SK-N-SH (cell line): ENCODE results near the gene FBN1. TPM values are rescaled to one million over a fixed set of nuclear protein-coding genes. Genes with fewer than 3 reads are reported as not detected.

ENCODE experiments used
- CTCF ChIA-PET: fragments of 300-600, 350-600 bp; formaldehyde crosslinking; extraction: SDS; loops from one replicate; lab custom pipeline; 2021; lab: Yijun Ruan, JAX
- POLR2A ChIA-PET: fragments of 350-600 bp; sonication (Branson Sonifier 250); formaldehyde crosslinking; extraction: SDS; loops from one replicate; lab custom pipeline; 2020; ENCODE audit warnings: antibody characterized with exemption, inconsistent platforms; lab: Yijun Ruan, JAX
- DNase-seq: peaks from one replicate; pipeline ENCODE4 v3.0.0; 2012
- H2AFZ ChIP-seq: fragments of 200-600 bp; sonication (generic); 2 replicates; pipeline ENCODE4 v1.8.1; 2016; ENCODE audit warnings: antibody characterized with exemption, mild to moderate bottlenecking, low read depth
- H3F3A ChIP-seq: fragments of 200-600 bp; sonication (generic); replicated peaks from 2 replicates; pipeline ENCODE3; 2016; ENCODE audit warnings: antibody characterized with exemption, mild to moderate bottlenecking; ENCODE audit not compliant: insufficient read depth
- H3K27ac ChIP-seq, 2 experiments: fragments of 200-500 bp in 1 of 2; fragments of 200-600 bp in 1 of 2; sonication (Bioruptor generic) in 1 of 2; sonication (generic), shearing (Covaris generic) in 1 of 2; 2 replicates each; pipeline versions ENCODE4 v1.5.1 to v1.6.1; 2014 to 2016; ENCODE audit warnings: low read depth in 2 of 2, inconsistent platforms in 1 of 2, low read length in 1 of 2, mild to moderate bottlenecking in 1 of 2, mixed read lengths in 1 of 2
- H3K27me3 ChIP-seq: fragments of 200-600 bp; sonication (generic), shearing (Covaris generic); 2 replicates; pipeline ENCODE4 v1.6.1; 2016; ENCODE audit warnings: mixed run types; ENCODE audit not compliant: insufficient read depth
- H3K36me3 ChIP-seq, 2 experiments: fragments of 200-500 bp in 1 of 2; fragments of 200-600 bp in 1 of 2; sonication (Bioruptor generic) in 1 of 2; sonication (generic) in 1 of 2; replicated peaks in 1 of 2; 2 replicates each; pipeline versions ENCODE3 to v1.5.1; 2014 to 2016; ENCODE audit warnings: low read length in 1 of 2, mild to moderate bottlenecking in 1 of 2; ENCODE audit not compliant: insufficient read depth in 2 of 2, control insufficient read depth in 1 of 2
- H3K4me1 ChIP-seq, 2 experiments: fragments of 200-500 bp in 1 of 2; fragments of 200-600 bp in 1 of 2; sonication (Bioruptor generic) in 1 of 2; sonication (generic), shearing (Covaris generic) in 1 of 2; 2 replicates each; pipeline versions ENCODE4 v1.5.1 to v1.6.1; 2014 to 2016; ENCODE audit warnings: low read depth in 1 of 2, low read length in 1 of 2, mixed run types in 1 of 2; ENCODE audit not compliant: insufficient read depth in 2 of 2, control insufficient read depth in 1 of 2
- H3K4me2 ChIP-seq: fragments of 200-600 bp; sonication (generic), shearing (Covaris generic); 2 replicates; pipeline ENCODE4 v1.6.1; 2017; ENCODE audit warnings: mixed run types
- H3K4me3 ChIP-seq, 2 experiments: fragments of 200-500 bp in 1 of 2; fragments of 200-600 bp in 1 of 2; sonication (Bioruptor generic) in 1 of 2; sonication (generic), shearing (Covaris generic) in 1 of 2; 2 replicates each; pipeline versions ENCODE4 v1.5.1 to v1.8.1; 2014 to 2016; ENCODE audit warnings: low read depth in 2 of 2, inconsistent platforms in 1 of 2, low read length in 1 of 2, mild to moderate bottlenecking in 1 of 2, mixed read lengths in 1 of 2, moderate library complexity in 1 of 2
- H3K79me2 ChIP-seq: fragments of 200-600 bp; sonication (generic); 2 replicates; pipeline ENCODE4 v1.8.1; 2017; ENCODE audit warnings: mild to moderate bottlenecking; ENCODE audit not compliant: insufficient read depth
- H3K9ac ChIP-seq: fragments of 200-600 bp; sonication (generic); 2 replicates; pipeline ENCODE4 v1.6.1; 2017; ENCODE audit warnings: mixed run types
- H3K9me2 ChIP-seq: fragments of 200-600 bp; sonication (generic); 2 replicates; pipeline ENCODE4 v1.6.1; 2017; ENCODE audit warnings: mixed run types
- H3K9me3 ChIP-seq: fragments of 200-600 bp; sonication (generic); 2 replicates; pipeline ENCODE4 v1.6.1; 2017; ENCODE audit warnings: mixed run types, mild to moderate bottlenecking, moderate library complexity
- H4K20me1 ChIP-seq: fragments of 200-600 bp; sonication (generic); 2 replicates; pipeline ENCODE4 v1.6.1; 2017; ENCODE audit warnings: mild to moderate bottlenecking, mixed run types; ENCODE audit not compliant: insufficient read depth
- CHD2 ChIP-seq: fragments of 150-350 bp; IDR thresholded peaks from 2 replicates; pipeline ENCODE4 v1.6.1; 2018; ENCODE audit warnings: low read length; ENCODE audit not compliant: partially characterized antibody
- FOXJ3 ChIP-seq: sonication (generic); formaldehyde crosslinking; IDR thresholded peaks from 2 replicates; pipeline ENCODE4 v1.5.1; 2020; ENCODE audit warnings: mild to moderate bottlenecking, missing genetic modification reagents
- FOXM1 ChIP-seq: IDR thresholded peaks from 2 replicates; pipeline ENCODE4 v1.4.0; 2012; ENCODE audit warnings: low read depth, mild to moderate bottlenecking
- GABPA ChIP-seq: IDR thresholded peaks from 2 replicates; pipeline ENCODE4 v1.4.0; 2012; ENCODE audit warnings: low read depth, mild to moderate bottlenecking
- GATA2 ChIP-seq: sonication (generic); formaldehyde crosslinking; IDR thresholded peaks from 2 replicates; pipeline ENCODE4 v1.5.0; 2020; ENCODE audit warnings: mild to moderate bottlenecking, missing genetic modification reagents
- MXI1 ChIP-seq: IDR thresholded peaks from 2 replicates; pipeline ENCODE4 v1.6.1; 2012; ENCODE audit warnings: mild to moderate bottlenecking, low read depth, low read length, improper control_type of control experiment
- NFIC ChIP-seq: IDR thresholded peaks from 2 replicates; pipeline ENCODE4 v1.4.0; 2012; ENCODE audit warnings: borderline replicate concordance
- PBX3 ChIP-seq: IDR thresholded peaks from 2 replicates; pipeline ENCODE4; 2012
- POLR2AphosphoS5 ChIP-seq: IDR thresholded peaks from 2 replicates; pipeline ENCODE4 v1.6.1; 2012; ENCODE audit warnings: low read depth, low read length
- RAD21 ChIP-seq: IDR thresholded peaks from 2 replicates; pipeline ENCODE4 v1.6.1; 2012; ENCODE audit warnings: mild to moderate bottlenecking, low read length
- RCOR1 ChIP-seq: fragments of 150-350 bp; IDR thresholded peaks from 2 replicates; pipeline ENCODE4 v1.6.1; 2017; ENCODE audit warnings: antibody characterized with exemption, low read length
- RXRA ChIP-seq: IDR thresholded peaks from 2 replicates; pipeline ENCODE4 v1.4.0; 2012; ENCODE audit warnings: low read depth, mild to moderate bottlenecking, borderline replicate concordance
- SIN3A ChIP-seq: IDR thresholded peaks from 2 replicates; pipeline ENCODE4 v1.6.1; 2012; ENCODE audit warnings: low read depth, mild to moderate bottlenecking, low read length, moderate library complexity, borderline replicate concordance
- SMC3 ChIP-seq: IDR thresholded peaks from 2 replicates; pipeline ENCODE4 v1.6.1; 2012; ENCODE audit warnings: low read depth, low read length, improper control_type of control experiment
- TAF1 ChIP-seq: IDR thresholded peaks from 2 replicates; pipeline ENCODE4 v1.6.1; 2012; ENCODE audit warnings: low read depth, mild to moderate bottlenecking, low read length, moderate library complexity, borderline replicate concordance
- TCF12 ChIP-seq: IDR thresholded peaks from 2 replicates; pipeline ENCODE4 v1.4.0; 2012
- USF1 ChIP-seq: IDR thresholded peaks from 2 replicates; pipeline ENCODE4 v1.4.0; 2012; ENCODE audit warnings: low read depth, borderline replicate concordance
- WGBS: methylation state at CpG from one replicate; pipeline ENCODE4 v1.1.6; 2017; ENCODE audit warnings: low lambda C conversion rate; 5-methylcytosine and 5-hydroxymethylcytosine counted together
- polyA plus RNA-seq, 3 experiments: library from polyadenylated mRNA; depleted of rRNA; stranded (reverse); fragments of >200 nt; gene quantifications; 2 replicates each; pipeline ENCODE4 v1.2.3, GENCODE V29; 2012
- TF ChIP-seq, protein P1 (sequence below): fragments of 150-350 bp; IDR thresholded peaks from 2 replicates; pipeline ENCODE4 v1.6.1; 2016; ENCODE audit warnings: mild to moderate bottlenecking, low read depth, low read length
- TF ChIP-seq, protein P2 (sequence below): fragments of 150-350 bp; IDR thresholded peaks from 2 replicates; pipeline ENCODE4 v1.6.1; 2017; ENCODE audit warnings: antibody characterized with exemption, low read length, low read depth, borderline replicate concordance
- TF ChIP-seq, protein P3 (sequence below): IDR thresholded peaks from 2 replicates; pipeline ENCODE4 v1.4.0; 2012; ENCODE audit warnings: low read depth

The FBN1 gene
- polyA plus RNA-seq, 1 of the 3 experiments (the other 2 are of a cell fraction): 248 TPM

DNA sequence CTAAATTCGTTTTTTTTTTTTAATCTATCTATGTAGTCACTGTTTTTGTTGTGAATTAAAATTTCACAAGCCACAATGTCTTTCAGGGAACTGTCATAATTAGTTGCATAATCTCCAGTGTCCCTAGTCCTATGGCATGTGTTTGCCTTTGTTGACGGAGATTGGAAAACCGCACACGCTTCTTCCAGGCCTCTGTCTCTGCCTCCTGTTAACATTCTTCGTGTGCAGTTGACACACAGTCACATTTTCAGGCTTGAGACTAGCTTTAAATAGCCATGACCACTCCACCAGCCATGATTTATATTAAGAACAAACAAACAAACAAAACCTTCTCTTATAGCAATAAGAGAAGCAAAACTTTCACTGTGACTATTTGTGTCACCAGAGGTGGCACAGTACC lies 174.4 kb downstream of the FBN1 start:
- H3K27ac ChIP-seq: no peak overlapping the region
- H3K36me3 ChIP-seq: peaks cover 90 to 91% of the 10 kb centered on the region in 2 experiments
- no peak overlapping the region for H3K9ac ChIP-seq
- no peaks in the 10 kb centered on the region for H3K9me2 ChIP-seq
- DNase-seq: no peak
- ChIA-PET CTCF (no interaction called here), POLR2A (no interaction called here)
- TF ChIP-seq MXI1 (no peak), CHD2 (no peak), TCF12 (no peak), SMC3 (no peak), FOXJ3 (CRISPR knock-in tag) (no peak), GATA2 (no peak), PBX3 (no peak), NFIC (no peak), USF1 (no peak), GABPA (no peak)
- TF ChIP-seq, protein P1, sequence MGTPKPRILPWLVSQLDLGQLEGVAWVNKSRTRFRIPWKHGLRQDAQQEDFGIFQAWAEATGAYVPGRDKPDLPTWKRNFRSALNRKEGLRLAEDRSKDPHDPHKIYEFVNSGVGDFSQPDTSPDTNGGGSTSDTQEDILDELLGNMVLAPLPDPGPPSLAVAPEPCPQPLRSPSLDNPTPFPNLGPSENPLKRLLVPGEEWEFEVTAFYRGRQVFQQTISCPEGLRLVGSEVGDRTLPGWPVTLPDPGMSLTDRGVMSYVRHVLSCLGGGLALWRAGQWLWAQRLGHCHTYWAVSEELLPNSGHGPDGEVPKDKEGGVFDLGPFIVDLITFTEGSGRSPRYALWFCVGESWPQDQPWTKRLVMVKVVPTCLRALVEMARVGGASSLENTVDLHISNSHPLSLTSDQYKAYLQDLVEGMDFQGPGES: no peak
- no peak overlapping the region for H2AFZ ChIP-seq
- H3K4me1 ChIP-seq: no peaks in the 10 kb centered on the region; a peak in 2 of 4 replicates
- H3K4me3 ChIP-seq: no peak overlapping the region
- H3K4me2 ChIP-seq: no peak overlapping the region
- peaks cover 15% of the 10 kb centered on the region for H3K79me2 ChIP-seq
- H3K27me3 ChIP-seq: no peaks in the 10 kb centered on the region
- 95% methylated on average over 5 of the region's 5 CpGs for WGBS
- H3F3A ChIP-seq: peaks cover 34% of the 10 kb centered on the region
- no peaks in the 10 kb centered on the region for H4K20me1 ChIP-seq
- no peaks in the 10 kb centered on the region for H3K9me3 ChIP-seq

- CTCF ChIA-PET: no interaction called here
- Histone ChIP-seq H3F3A (peaks cover 34% of the 10 kb centered on the region), H3K9me2 (no peaks in the 10 kb centered on the region), H3K79me2 (peaks cover 19% of the 10 kb centered on the region), H3K4me3 (no peak overlapping the region), H2AFZ (no peak overlapping the region), H3K9ac (no peak overlapping the region), H3K4me2 (no peak overlapping the region), H3K9me3 (no peaks in the 10 kb centered on the region), H3K27me3 (no peaks in the 10 kb centered on the region), H3K36me3 (peaks cover 92 to 96% of the 10 kb centered on the region in 2 experiments), H3K4me1 (no peaks in the 10 kb centered on the region; a peak in 2 of 4 replicates), H3K27ac (no peak overlapping the region), H4K20me1 (no peaks in the 10 kb centered on the region)
- no peak for DNase-seq
- 88% methylated on average over 4 of the region's 4 CpGs for WGBS
- POLR2A ChIA-PET: no interaction called here
- TF ChIP-seq MXI1 (no peak), SMC3 (no peak), TAF1 (no peak), SIN3A (no peak), RAD21 (no peak), PBX3 (no peak), TCF12 (no peak), POLR2AphosphoS5 (no peak), RCOR1 (no peak), RXRA (no peak), FOXM1 (no peak)
- TF ChIP-seq, protein P2, sequence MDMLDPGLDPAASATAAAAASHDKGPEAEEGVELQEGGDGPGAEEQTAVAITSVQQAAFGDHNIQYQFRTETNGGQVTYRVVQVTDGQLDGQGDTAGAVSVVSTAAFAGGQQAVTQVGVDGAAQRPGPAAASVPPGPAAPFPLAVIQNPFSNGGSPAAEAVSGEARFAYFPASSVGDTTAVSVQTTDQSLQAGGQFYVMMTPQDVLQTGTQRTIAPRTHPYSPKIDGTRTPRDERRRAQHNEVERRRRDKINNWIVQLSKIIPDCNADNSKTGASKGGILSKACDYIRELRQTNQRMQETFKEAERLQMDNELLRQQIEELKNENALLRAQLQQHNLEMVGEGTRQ: no peak
- TF ChIP-seq, protein P3, sequence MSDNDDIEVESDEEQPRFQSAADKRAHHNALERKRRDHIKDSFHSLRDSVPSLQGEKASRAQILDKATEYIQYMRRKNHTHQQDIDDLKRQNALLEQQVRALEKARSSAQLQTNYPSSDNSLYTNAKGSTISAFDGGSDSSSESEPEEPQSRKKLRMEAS: no peak
Observed at GRCh38 chr15:48470096-48470495, 175.4 kb downstream of the FBN1 start.
